ENCODE results near the gene PSD4. TPM values are rescaled to one million over a fixed set of nuclear protein-coding genes. Genes with fewer than 3 reads are reported as not detected.

The PSD4 gene
- polyA plus RNA-seq, 3 donors, result 11.2 to 14.1 (median 12.0) TPM

- peak; percentile 82 for DNase-seq
These were observed 35.1 kb upstream of the PSD4 start for GRCh38 chr2:113138428-113139322.

- DNase-seq, result no peak
These were observed 32.3 kb upstream of the PSD4 start for GRCh38 chr2:113141451-113141850.

- no peak for DNase-seq
These were observed 31.5 kb upstream of the PSD4 start for GRCh38 chr2:113142290-113142689.

- no peak for DNase-seq
These were observed 29.5 kb upstream of the PSD4 start for GRCh38 chr2:113144259-113144658.

- DNase-seq, result no peak
These were observed 24.9 kb upstream of the PSD4 start for GRCh38 chr2:113148606-113149552.

- no peak for DNase-seq
These were observed 24.1 kb upstream of the PSD4 start for GRCh38 chr2:113149553-113150257.

GRCh38 chr2:113150258-113150601 is 23.5 kb upstream of the PSD4 start:
- no peak for DNase-seq

- no peak for DNase-seq
These were observed 18.4 kb upstream of the PSD4 start for GRCh38 chr2:113155331-113155730.

- no peak for DNase-seq
These were observed 17.3 kb upstream of the PSD4 start for GRCh38 chr2:113156278-113157117.

- DNase-seq, result peak; percentile 34
These were observed 16.5 kb upstream of the PSD4 start for GRCh38 chr2:113157118-113157896.

- DNase-seq, result no peak
These were observed 15.6 kb upstream of the PSD4 start for GRCh38 chr2:113157897-113158753.

- DNase-seq, result no peak
These were observed 14.8 kb upstream of the PSD4 start for GRCh38 chr2:113158884-113159553.

- DNase-seq, result no peak
These were observed 13.5 kb upstream of the PSD4 start for GRCh38 chr2:113160248-113160647.

GRCh38 chr2:113160962-113161361 is 12.8 kb upstream of the PSD4 start:
- no peak for DNase-seq

- DNase-seq, result no peak
These were observed 11.6 kb upstream of the PSD4 start for GRCh38 chr2:113162173-113162572.

GRCh38 chr2:113162869-113163268 is 10.9 kb upstream of the PSD4 start:
- no peak for DNase-seq

GRCh38 chr2:113164215-113164929 is 9.4 kb upstream of the PSD4 start:
- no peak for DNase-seq

All from renal pelvis (tissue), 4 donors.